HG03378 (cell line): Measurements from ENCODE around the gene SLC35A3.
A peak's percentile ranks its signal among the peaks of the same experiment; 100 is the strongest.
"Not testable (repeated sequence)": the region's sequence is repeated elsewhere in the genome, so short reads cannot be mapped to it uniquely, and the experiment has no call there.

Experiments
- ATAC-seq: cut with Tn5 transposase; IDR thresholded peaks from one replicate; pipeline ENCODE4 v1.9.1; 2021; ENCODE audit warnings: mild to moderate bottlenecking, moderate library complexity; ENCODE audit not compliant: unreplicated experiment

The SLC35A3 gene

GRCh38 chr1:99970713-99971255, 988 bp downstream of the SLC35A3 start:
- ATAC-seq: no peak

GRCh38 chr1:99972066-99972465, 2.3 kb downstream of the SLC35A3 start:
- not testable (repeated sequence) for ATAC-seq

GRCh38 chr1:99975529-99975928, 5.7 kb downstream of the SLC35A3 start:
- no peak for ATAC-seq

GRCh38 chr1:99977326-99977725, 7.5 kb downstream of the SLC35A3 start:
- not testable (repeated sequence) for ATAC-seq

GRCh38 chr1:99978218-99978617, 8.4 kb downstream of the SLC35A3 start:
- ATAC-seq: no peak

GRCh38 chr1:99979091-99979490, 9.3 kb downstream of the SLC35A3 start:
- ATAC-seq: no peak

GRCh38 chr1:99980928-99981327, 11.1 kb downstream of the SLC35A3 start:
- ATAC-seq: no peak

- ATAC-seq: no peak
These were observed 16.9 kb downstream of the SLC35A3 start for GRCh38 chr1:99986656-99987225.

GRCh38 chr1:99988210-99988765, 18.5 kb downstream of the SLC35A3 start:
- no peak for ATAC-seq

GRCh38 chr1:99992044-99992722, 22.4 kb downstream of the SLC35A3 start:
- ATAC-seq: no peak

GRCh38 chr1:99992760-99993467, 23.1 kb downstream of the SLC35A3 start:
- peak; percentile 72 for ATAC-seq

- no peak for ATAC-seq
These were observed 23.7 kb downstream of the SLC35A3 start for GRCh38 chr1:99993468-99993845.

GRCh38 chr1:99994496-99994895, 24.7 kb downstream of the SLC35A3 start:
- no peak for ATAC-seq

GRCh38 chr1:99996951-99997350, 27.2 kb downstream of the SLC35A3 start:
- ATAC-seq: no peak

GRCh38 chr1:100001462-100001861, 31.7 kb downstream of the SLC35A3 start:
- no peak for ATAC-seq

GRCh38 chr1:100005424-100005823, 35.6 kb downstream of the SLC35A3 start:
- ATAC-seq: no peak

GRCh38 chr1:100006688-100007087, 36.9 kb downstream of the SLC35A3 start:
- no peak for ATAC-seq

- no peak for ATAC-seq
These were observed 39.7 kb downstream of the SLC35A3 start for GRCh38 chr1:100009458-100009857.

GRCh38 chr1:100010804-100011203, 41.0 kb downstream of the SLC35A3 start:
- no peak for ATAC-seq

GRCh38 chr1:100019220-100019619, 49.4 kb downstream of the SLC35A3 start:
- ATAC-seq: no peak

- no peak for ATAC-seq
These were observed 53.7 kb downstream of the SLC35A3 start for GRCh38 chr1:100023482-100023881.

GRCh38 chr1:100027212-100027611, 57.4 kb downstream of the SLC35A3 start:
- no peak for ATAC-seq
